HG03439 (cell line): ENCODE data around the gene PITPNC1.
"Not testable (repeated sequence)": the region's sequence is repeated elsewhere in the genome, so short reads cannot be mapped to it uniquely, and the experiment has no call there.

Experiments
- ATAC-seq: cut with Tn5 transposase; IDR thresholded peaks from one replicate; pipeline ENCODE4 v1.9.1; 2021; ENCODE audit warnings: mild to moderate bottlenecking, moderate library complexity; ENCODE audit not compliant: unreplicated experiment

PITPNC1 gene

DNA sequence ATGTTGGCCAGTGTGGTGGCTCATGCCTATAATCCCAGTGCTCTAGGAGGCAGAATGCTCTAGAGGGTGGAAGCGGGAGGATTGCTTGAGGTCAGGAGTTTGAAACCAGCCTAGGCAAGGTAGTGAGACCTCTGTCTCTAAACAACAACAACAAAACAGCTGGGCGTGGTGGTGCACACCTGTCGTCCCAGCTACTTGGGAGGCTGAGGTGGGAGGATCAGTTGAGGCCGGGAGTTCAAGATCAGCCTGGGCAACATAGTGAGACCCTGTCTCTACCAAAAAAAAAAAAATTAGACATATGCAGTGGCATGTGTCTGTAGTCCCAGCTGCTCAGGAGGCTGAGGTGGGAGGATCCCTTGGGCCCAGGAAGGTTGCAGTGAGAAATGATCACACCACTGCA is 53.4 kb downstream of the PITPNC1 start:
- not testable (repeated sequence) for ATAC-seq

- ATAC-seq = no peak
Observed at GRCh38 chr17:67431249-67432015, 54.4 kb downstream of the PITPNC1 start.

GRCh38 chr17:67433248-67433924 is 56.3 kb downstream of the PITPNC1 start:
- no peak for ATAC-seq

GRCh38 chr17:67434061-67434525 is 57.0 kb downstream of the PITPNC1 start:
- ATAC-seq = no peak

DNA sequence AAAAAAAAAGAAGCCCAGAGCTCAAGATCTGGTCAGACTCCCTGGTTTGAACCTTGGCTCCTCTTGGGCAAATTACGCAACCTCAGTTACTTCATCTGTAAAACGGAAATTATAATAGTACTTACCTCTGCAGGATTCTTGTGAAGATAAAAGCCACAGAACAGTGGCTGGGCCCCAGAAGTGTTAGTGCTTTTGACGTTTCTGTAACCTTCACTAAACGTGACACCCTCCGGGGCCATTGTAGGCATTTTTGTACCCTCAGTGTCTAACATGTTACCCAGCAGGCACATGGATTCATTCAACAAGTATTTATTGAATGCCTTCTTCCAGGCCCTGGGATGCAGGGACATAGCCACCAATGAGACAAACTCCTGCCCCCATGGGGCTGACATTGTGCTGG is 58.0 kb downstream of the PITPNC1 start:
- ATAC-seq = no peak

- no peak for ATAC-seq
Observed at GRCh38 chr17:67435786-67436185, 58.7 kb downstream of the PITPNC1 start.

GRCh38 chr17:67436233-67436632 is 59.2 kb downstream of the PITPNC1 start:
- ATAC-seq = no peak

DNA sequence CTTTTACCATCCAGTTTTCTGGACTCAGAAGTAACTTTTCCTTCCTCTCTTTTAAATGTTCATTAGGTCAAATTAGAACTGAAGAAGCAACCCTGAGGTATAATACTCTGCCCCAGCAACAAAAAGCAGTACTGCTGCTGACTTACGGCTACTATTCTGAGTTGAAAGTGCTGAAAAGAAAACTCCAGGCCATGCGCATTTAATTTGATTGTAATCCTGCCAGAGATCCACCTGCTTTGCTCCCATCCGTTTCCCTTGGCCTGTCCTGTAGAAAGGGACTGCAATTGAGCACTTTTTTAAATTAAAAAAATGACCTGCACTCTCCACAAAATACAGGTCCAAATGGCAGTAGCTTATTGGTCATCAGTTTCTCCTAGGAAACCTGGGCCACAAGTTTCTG is 61.6 kb downstream of the PITPNC1 start:
- no peak for ATAC-seq

- no peak for ATAC-seq
Observed at GRCh38 chr17:67439269-67439668, 62.2 kb downstream of the PITPNC1 start.

GRCh38 chr17:67440277-67441051 is 63.4 kb downstream of the PITPNC1 start:
- no peak for ATAC-seq

DNA sequence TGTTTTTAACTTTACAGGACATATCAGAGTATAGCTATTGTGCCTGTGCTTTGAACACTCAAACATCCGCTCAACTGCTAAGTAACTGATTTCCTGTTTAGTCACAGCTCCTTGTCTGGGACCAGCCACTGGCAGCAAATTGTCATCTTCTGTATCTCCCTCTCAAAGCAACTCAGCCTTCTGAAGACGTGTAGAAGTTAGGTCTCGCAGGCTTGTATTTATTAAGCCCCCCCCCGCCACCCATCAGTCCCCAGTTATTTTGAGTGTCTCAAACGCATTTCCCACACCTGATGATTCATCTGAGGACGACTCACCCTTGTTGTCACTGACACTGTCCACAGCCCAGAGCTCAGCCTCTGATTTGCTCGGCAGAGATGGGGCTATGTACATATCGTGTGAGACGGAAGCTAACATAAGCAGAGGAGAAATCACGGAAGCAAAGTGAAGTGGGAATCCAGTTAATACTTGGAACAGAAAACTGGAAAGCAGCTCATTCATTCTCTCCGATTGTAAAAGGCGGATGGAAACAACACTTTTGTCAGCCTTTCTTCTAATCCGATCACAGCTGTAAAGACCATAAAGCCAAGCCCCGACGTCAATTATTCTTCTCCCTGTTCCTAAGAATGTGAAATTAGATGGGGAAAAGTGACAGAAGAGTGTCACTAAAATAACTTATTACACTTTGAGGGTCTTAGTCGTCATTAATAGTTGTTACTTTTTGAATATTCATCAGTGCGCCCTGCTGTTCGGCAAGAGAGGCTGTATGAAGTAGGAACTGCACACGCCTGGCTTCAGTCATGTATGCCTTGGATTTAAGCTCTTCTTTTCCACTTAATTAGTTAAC is 64.2 kb downstream of the PITPNC1 start:
- no peak for ATAC-seq

- ATAC-seq = no peak
Observed at GRCh38 chr17:67441896-67442219, 64.8 kb downstream of the PITPNC1 start.

DNA sequence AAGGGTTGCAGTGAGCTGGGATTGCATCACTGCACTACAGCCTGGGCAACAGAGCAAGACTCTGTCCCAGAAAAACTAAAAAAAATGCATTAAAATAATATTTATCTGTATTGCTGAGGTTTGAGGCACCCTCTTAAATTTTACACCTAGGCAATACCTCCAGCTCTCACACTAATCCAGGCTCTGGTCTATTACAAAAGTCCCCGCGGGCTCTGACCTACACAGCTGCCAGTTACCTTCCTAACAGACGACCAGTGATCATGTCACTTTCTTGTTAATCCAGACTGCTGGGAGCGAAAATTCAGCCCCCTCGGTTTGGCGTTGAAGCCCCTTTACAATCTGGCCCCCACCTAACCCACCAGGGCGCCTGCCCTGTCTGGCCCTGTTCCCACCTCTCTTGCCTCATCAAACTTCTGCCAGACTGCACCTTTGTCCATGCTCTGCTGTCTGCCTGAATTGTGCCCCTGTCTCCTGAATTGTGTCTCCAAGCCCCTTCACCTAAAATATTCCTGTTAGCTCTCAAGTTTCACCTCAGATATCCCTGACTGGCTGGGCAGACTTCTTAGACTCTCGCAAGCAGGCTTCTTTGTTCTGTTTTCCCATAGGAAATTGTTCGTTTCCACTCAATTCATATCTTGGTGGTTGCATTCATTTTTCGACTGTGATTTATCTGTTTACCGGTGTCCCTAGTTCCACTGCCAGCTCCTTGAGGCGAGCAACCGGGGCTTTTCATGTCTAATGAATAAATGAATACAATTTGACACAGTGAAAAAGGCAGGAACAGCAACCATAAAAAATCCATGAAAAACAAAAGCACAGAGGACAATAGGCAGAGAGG is 65.9 kb downstream of the PITPNC1 start:
- ATAC-seq = no peak

DNA sequence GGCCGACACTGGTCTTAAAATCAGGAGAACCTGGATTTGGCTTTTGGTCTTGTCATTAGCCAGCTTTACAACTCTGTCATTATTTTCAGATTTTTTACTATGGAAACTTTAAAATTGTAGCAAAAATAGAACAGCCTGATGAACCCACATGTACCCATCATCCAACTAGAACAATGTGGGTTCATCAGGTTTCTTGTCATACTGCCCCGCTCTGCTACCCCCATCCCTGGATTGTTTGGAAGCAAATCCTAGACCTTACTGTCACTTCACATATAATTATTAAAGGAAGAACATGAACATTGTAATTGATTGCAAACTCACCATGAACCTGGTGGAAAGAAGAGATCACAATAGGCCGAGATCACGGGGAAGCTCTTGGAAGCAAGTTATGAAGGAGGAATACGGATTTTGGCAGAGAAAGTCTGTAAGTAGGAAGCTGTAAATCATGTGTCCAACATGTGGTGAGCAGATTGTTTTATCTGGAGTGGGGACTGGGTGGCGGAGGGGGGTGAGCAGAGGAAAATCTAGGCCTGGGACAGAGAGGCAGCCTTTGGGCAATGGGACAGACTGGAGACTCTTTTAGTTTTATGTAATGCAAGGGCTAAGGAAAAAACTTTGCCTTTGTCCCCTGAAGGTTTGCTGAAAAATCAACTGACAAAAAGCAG is 67.0 kb downstream of the PITPNC1 start:
- ATAC-seq = no peak

DNA sequence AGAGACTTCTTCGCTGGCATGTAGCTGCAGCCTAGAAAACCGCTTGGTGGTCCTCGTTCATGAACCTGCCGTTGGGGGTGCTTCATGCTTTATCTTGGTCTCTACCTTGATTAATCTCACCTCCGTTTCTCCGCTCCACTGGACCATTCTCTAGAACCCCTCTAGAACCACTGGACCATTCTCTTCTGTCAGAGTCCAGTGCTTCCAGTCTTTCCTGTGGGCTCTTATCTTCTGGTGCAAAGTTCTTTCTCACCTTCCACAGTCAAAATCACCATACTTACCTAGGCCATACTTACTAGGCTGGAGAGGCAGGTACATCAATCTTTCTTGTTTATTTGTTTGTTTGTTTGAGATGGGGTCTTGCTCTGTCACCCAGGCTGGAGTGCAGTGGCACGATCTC is 71.4 kb downstream of the PITPNC1 start:
- ATAC-seq = no peak

- ATAC-seq = no peak
Observed at GRCh38 chr17:67449065-67449464, 72.0 kb downstream of the PITPNC1 start.

DNA sequence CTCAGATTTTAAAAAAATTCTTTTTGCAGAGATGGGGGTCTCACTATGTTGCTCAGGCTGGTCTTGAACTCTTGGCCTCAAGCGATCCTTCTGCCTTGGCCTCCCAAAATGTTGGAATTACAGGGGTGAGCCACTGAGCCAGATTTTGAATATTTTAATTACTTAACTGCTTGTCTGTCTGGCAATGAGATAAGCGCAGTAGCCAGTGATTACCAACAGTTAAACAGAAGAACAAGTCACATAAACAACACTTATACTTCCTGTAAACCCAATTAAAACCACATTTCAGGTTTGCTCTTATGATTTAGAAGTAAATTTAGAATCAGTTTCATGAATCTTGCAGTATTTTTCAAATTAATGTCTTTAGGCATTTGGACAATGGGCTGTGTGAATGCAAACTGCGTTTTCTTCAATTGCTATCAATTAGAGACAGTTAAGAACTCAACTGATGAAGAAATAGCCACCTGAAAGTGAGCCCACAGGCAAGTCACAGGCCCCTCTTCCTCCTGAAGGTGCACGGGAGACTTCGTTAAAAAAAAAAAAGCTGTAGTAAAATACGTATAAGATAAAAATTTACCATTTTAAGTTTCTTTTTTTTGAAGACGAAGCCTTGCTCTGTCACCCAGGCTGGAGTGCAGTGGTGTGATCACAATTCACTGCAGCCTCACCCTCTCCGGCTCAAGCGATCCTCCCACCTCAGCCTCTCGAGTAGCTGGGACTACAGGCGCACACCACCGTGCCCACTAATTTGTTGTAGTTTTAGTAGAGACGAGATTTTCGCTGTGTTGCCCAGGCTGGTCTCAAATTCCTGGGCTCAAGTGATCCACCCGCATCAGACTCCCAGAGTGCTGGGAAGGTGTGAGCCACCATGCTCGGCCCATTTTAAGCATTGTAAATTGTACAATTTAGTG is 73.0 kb downstream of the PITPNC1 start:
- ATAC-seq = no peak
